DMS53 treated with DMSO at 0.1 percent for 48 hours (cell line): ENCODE data around the gene RNASEL.
A peak's percentile ranks its signal among the peaks of the same experiment; 100 is the strongest.
"Not testable (repeated sequence)": the region's sequence is repeated elsewhere in the genome, so short reads cannot be mapped to it uniquely, and the experiment has no call there.

Experiments used
- DNase-seq: peaks from one replicate; lab custom pipeline; 2025; ENCODE audit not compliant: unreplicated experiment; lab: John Stamatoyannopoulos, UW

RNASEL gene

GRCh38 chr1:182565537-182565936 lies 23.5 kb downstream of the RNASEL start:
- DNase-seq: no peak

- DNase-seq: no peak
Observed at GRCh38 chr1:182564406-182565004, 24.6 kb downstream of the RNASEL start.

GRCh38 chr1:182563095-182563494 lies 26.0 kb downstream of the RNASEL start:
- DNase-seq: no peak

GRCh38 chr1:182561456-182561855 lies 27.6 kb downstream of the RNASEL start:
- DNase-seq: no peak

- DNase-seq: no peak
Observed at GRCh38 chr1:182560392-182560984, 28.6 kb downstream of the RNASEL start.

- peak; percentile 21 for DNase-seq
Observed at GRCh38 chr1:182556279-182556678, 32.8 kb downstream of the RNASEL start.

GRCh38 chr1:182555493-182555892 lies 33.6 kb downstream of the RNASEL start:
- DNase-seq: no peak

- no peak for DNase-seq
Observed at GRCh38 chr1:182552527-182552926, 36.5 kb downstream of the RNASEL start.

GRCh38 chr1:182549811-182550210 lies 39.2 kb downstream of the RNASEL start:
- no peak for DNase-seq

GRCh38 chr1:182549346-182549745 lies 39.7 kb downstream of the RNASEL start:
- no peak for DNase-seq

- no peak for DNase-seq
Observed at GRCh38 chr1:182533896-182534295, 55.2 kb downstream of the RNASEL start.

GRCh38 chr1:182528206-182528605 lies 60.9 kb downstream of the RNASEL start:
- DNase-seq: not testable (repeated sequence)

- DNase-seq: no peak
Observed at GRCh38 chr1:182527680-182528079, 61.4 kb downstream of the RNASEL start.

- no peak for DNase-seq
Observed at GRCh38 chr1:182525342-182525741, 63.7 kb downstream of the RNASEL start.
